Fibroblast of skin of scalp (primary cell): Measurements from ENCODE around the gene C15orf61.
A peak's percentile ranks its signal among the peaks of the same experiment; 100 is the strongest.

Experiments
- DNase-seq: peaks from one replicate; pipeline ENCODE4 v3.0.0-alpha.2; 2013

The C15orf61 gene

GRCh38 chr15:67515090-67515489 is 5.8 kb upstream of the C15orf61 start:
- DNase-seq: no peak

GRCh38 chr15:67515557-67515956 is 5.4 kb upstream of the C15orf61 start:
- DNase-seq: no peak

GRCh38 chr15:67520321-67521028 is 456 bp upstream of the C15orf61 start:
- no peak for DNase-seq

GRCh38 chr15:67521783-67522568 is 1.0 kb downstream of the C15orf61 start:
- no peak for DNase-seq

GRCh38 chr15:67523330-67523729 is 2.4 kb downstream of the C15orf61 start:
- DNase-seq: no peak

- DNase-seq: no peak
Observed at GRCh38 chr15:67524235-67524634, 3.3 kb downstream of the C15orf61 start.

- DNase-seq: no peak
Observed at GRCh38 chr15:67528513-67528912, 7.6 kb downstream of the C15orf61 start.

GRCh38 chr15:67531379-67531914 is 10.5 kb downstream of the C15orf61 start:
- DNase-seq: peak; percentile 80

- DNase-seq: no peak
Observed at GRCh38 chr15:67533873-67534272, 12.9 kb downstream of the C15orf61 start.

GRCh38 chr15:67534360-67534759 is 13.4 kb downstream of the C15orf61 start:
- DNase-seq: no peak

GRCh38 chr15:67537771-67538170 is 16.8 kb downstream of the C15orf61 start:
- no peak for DNase-seq

GRCh38 chr15:67542420-67543347 is 21.8 kb downstream of the C15orf61 start, which contains the start of gene MAP2K5:
Gene MAP2K5 (plus strand): TSS chr15:67542703. CDS start chr15:67543336, 633 bp downstream.
- DNase-seq: peak; percentile 79

- DNase-seq: no peak
Observed at GRCh38 chr15:67543348-67543718, 22.4 kb downstream of the C15orf61 start.

- no peak for DNase-seq
Observed at GRCh38 chr15:67544475-67544874, 23.5 kb downstream of the C15orf61 start.

- no peak for DNase-seq
Observed at GRCh38 chr15:67545864-67546263, 24.9 kb downstream of the C15orf61 start.

GRCh38 chr15:67547064-67547463 is 26.1 kb downstream of the C15orf61 start:
- no peak for DNase-seq

- DNase-seq: no peak
Observed at GRCh38 chr15:67547836-67548235, 26.9 kb downstream of the C15orf61 start.

- DNase-seq: peak; percentile 38
Observed at GRCh38 chr15:67548236-67548852, 27.4 kb downstream of the C15orf61 start.

- peak; percentile 71 for DNase-seq
Observed at GRCh38 chr15:67548862-67549651, 28.1 kb downstream of the C15orf61 start.

- DNase-seq: peak; percentile 38
Observed at GRCh38 chr15:67549736-67550135, 28.8 kb downstream of the C15orf61 start.

GRCh38 chr15:67550522-67550921 is 29.6 kb downstream of the C15orf61 start:
- no peak for DNase-seq
